ENCODE results near the gene PRDM15.

DNA sequence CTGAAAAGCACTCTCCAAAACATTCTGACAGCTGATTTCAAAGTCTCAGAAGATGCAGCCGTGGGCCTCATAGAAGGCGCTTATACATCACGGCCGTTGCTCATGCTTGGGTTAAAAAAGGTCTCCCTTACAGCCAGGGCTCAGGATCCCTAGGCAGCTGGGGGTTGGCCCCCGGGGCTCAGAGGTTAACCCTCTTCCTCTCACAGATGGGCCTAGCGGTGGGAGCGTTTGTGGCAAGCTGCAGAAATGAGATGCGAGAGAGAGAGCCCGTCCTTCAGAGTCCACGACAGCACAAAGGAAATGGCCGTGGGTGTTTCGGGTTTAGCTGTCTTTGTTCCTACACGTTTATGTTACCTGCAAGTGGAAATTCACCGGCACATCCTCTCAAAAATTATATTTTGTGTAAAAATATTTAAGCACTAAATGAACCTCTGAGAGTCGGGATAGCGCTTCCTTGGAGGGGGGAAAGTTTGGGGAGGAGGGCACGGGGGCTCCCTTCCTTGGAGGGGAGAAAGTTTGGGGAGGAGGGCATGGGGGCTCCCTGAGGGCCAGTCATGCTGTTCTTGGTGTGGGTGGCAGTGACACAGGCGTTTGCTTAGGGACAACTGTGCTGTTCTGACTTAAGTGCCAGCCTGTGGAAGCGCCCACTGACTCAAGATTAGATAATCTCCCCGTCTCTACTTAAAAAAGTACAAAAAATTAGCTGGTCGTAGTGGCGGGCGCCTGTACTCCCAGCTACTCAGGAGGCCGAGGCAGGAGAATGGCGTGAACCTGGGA, 20.5 kb upstream of the PRDM15 start:
- TF ChIP-seq REST (IDR thresholded peaks at IDR 0.05; ENCODE audit: unreplicated experiment) (no peak), CTCF (conservative IDR thresholded peaks at IDR 0.05; ENCODE audit: low read depth in 2 of 2) (no peak), NANOG (IDR thresholded peaks at IDR 0.05; ENCODE audit: borderline replicate concordance) (no peak)

Data from GM23338 (cell line).